Vagina (tissue), 2 donors: ENCODE data around the gene GAB3.

Experiments used
- CTCF ChIP-seq, 3 experiments: fragments of 450-650 bp in 2 of 3; fragments of 200-600 bp in 1 of 3; sonication (generic) in 1 of 3; IDR thresholded peaks; one replicate each; pipeline ENCODE4 v1.5.1; 2017 to 2019; ENCODE audit warnings: antibody characterized with exemption in 3 of 3, mild to moderate bottlenecking in 2 of 3, moderate library complexity in 2 of 3
- POLR2A ChIP-seq, 2 donors: fragments of 450-650 bp; IDR thresholded peaks; one replicate each; pipeline ENCODE4 v1.6.1; 2017; ENCODE audit warnings: antibody characterized with exemption in 2 of 2, mild to moderate bottlenecking in 2 of 2, moderate library complexity in 2 of 2
- POLR2AphosphoS5 ChIP-seq, 2 donors: sonication (generic); formaldehyde crosslinking; IDR thresholded peaks; one replicate each; pipeline ENCODE4 v1.9.0; 2017; ENCODE audit warnings: antibody characterized with exemption in 2 of 2, mild to moderate bottlenecking in 2 of 2, low read depth in 1 of 2; ENCODE audit not compliant: insufficient read depth in 1 of 2

- TF ChIP-seq CTCF (IDR thresholded peaks at IDR 0.05) (no peak), POLR2AphosphoS5 (IDR thresholded peaks at IDR 0.05; ENCODE audit: insufficient read depth in 1 of 2, low read depth in 1 of 2) (no peak), POLR2A (IDR thresholded peaks at IDR 0.05) (no peak)
Measured at GRCh38 chrX:154793084-154793795, 42.4 kb upstream of the GAB3 start.
